Measurements from ENCODE around the gene PAGE4.
A peak's percentile ranks its signal among the peaks of the same experiment; 100 is the strongest.

The PAGE4 gene

GRCh38 chrX:49829016-49829415 is at the start of gene PAGE4:
TSS of gene PAGE4 (plus strand) at chrX:49829303. CDS start at chrX:49830429, 1,126 bp downstream.
- DNase-seq = no peak

GRCh38 chrX:49784747-49785280 is 44.3 kb upstream of the PAGE4 start:
- DNase-seq = no peak

GRCh38 chrX:49792376-49792775 is 36.7 kb upstream of the PAGE4 start:
- DNase-seq = no peak

GRCh38 chrX:49793686-49794085 is 35.4 kb upstream of the PAGE4 start:
- no peak for DNase-seq

- DNase-seq = no peak
Measured at GRCh38 chrX:49799828-49800227, 29.3 kb upstream of the PAGE4 start.

GRCh38 chrX:49809891-49810632 is 19.0 kb upstream of the PAGE4 start:
- no peak for DNase-seq

- no peak for DNase-seq
Measured at GRCh38 chrX:49812177-49812576, 16.9 kb upstream of the PAGE4 start.

- no peak for DNase-seq
Measured at GRCh38 chrX:49816435-49816834, 12.7 kb upstream of the PAGE4 start.

- peak; percentile 8 for DNase-seq
Measured at GRCh38 chrX:49838374-49838773, 9.3 kb downstream of the PAGE4 start.

GRCh38 chrX:49840679-49841078 is 11.6 kb downstream of the PAGE4 start:
- DNase-seq = peak; percentile 74

- DNase-seq = no peak
Measured at GRCh38 chrX:49842621-49843020, 13.5 kb downstream of the PAGE4 start.

GRCh38 chrX:49844611-49845010 is 15.5 kb downstream of the PAGE4 start:
- DNase-seq = peak; percentile 69

- DNase-seq = no peak
Measured at GRCh38 chrX:49845701-49846403, 16.7 kb downstream of the PAGE4 start.

- no peak for DNase-seq
Measured at GRCh38 chrX:49846522-49846921, 17.4 kb downstream of the PAGE4 start.

GRCh38 chrX:49848275-49848674 is 19.2 kb downstream of the PAGE4 start:
- no peak for DNase-seq

GRCh38 chrX:49850028-49850427 is 20.9 kb downstream of the PAGE4 start:
- no peak for DNase-seq

GRCh38 chrX:49853661-49854060 is 24.6 kb downstream of the PAGE4 start:
- no peak for DNase-seq

GRCh38 chrX:49856819-49857218 is 27.7 kb downstream of the PAGE4 start:
- DNase-seq = no peak

GRCh38 chrX:49858341-49858740 is 29.2 kb downstream of the PAGE4 start:
- peak; percentile 10 for DNase-seq

- DNase-seq = no peak
Measured at GRCh38 chrX:49859491-49859890, 30.4 kb downstream of the PAGE4 start.

GRCh38 chrX:49860867-49861535 is 31.9 kb downstream of the PAGE4 start:
- DNase-seq = no peak

- no peak for DNase-seq
Measured at GRCh38 chrX:49862093-49862492, 33.0 kb downstream of the PAGE4 start.

- DNase-seq = no peak
Measured at GRCh38 chrX:49868739-49869138, 39.6 kb downstream of the PAGE4 start.

GRCh38 chrX:49876750-49877149 is 47.6 kb downstream of the PAGE4 start:
- DNase-seq = peak; percentile 15

All from NCI-H2029 (cell line).